Measurements from ENCODE around the gene KRTAP2-1.

GRCh38 chr17:40997361-40997760 is 49.8 kb downstream of the KRTAP2-1 start:
- no peak for TF ChIP-seq CTCF (IDR thresholded peaks at IDR 0.05)
- TF ChIP-seq POLR2A (IDR thresholded peaks at IDR 0.05) = no peak
